B cell (primary cell): ENCODE measurements around the gene ADARB2.
"Not testable (repeated sequence)": the region's sequence is repeated elsewhere in the genome, so short reads cannot be mapped to it uniquely, and the experiment has no call there.

Source experiments
- CTCF ChIP-seq: fragments of 200-600 bp; IDR thresholded peaks from one replicate; pipeline ENCODE4 v1.8.0; 2022; ENCODE audit warnings: antibody characterized with exemption, mild to moderate bottlenecking
- EZH2 ChIP-seq: IDR thresholded peaks from 2 replicates; pipeline ENCODE4 v1.6.1; 2012; ENCODE audit warnings: borderline replicate concordance, low read depth, mild to moderate bottlenecking, moderate library complexity, low read length; ENCODE audit not compliant: insufficient read depth, poor library complexity, severe bottlenecking

- not testable (repeated sequence) for TF ChIP-seq CTCF, EZH2
Measured at GRCh38 chr10:1616701-1617100, 120.6 kb downstream of the ADARB2 start.
